ENCODE results near the gene IGSF8.
"Not testable (repeated sequence)": the region's sequence is repeated elsewhere in the genome, so short reads cannot be mapped to it uniquely, and the experiment has no call there.

IGSF8 gene

GRCh38 chr1:160066829-160067745, 31.3 kb downstream of the IGSF8 start:
- DNase-seq (ENCODE audit: low spot score), result no peak

GRCh38 chr1:160064746-160065145, 33.7 kb downstream of the IGSF8 start:
- no peak for DNase-seq (ENCODE audit: low spot score)

- DNase-seq (ENCODE audit: low spot score), result no peak
Measured at GRCh38 chr1:160064164-160064563, 34.3 kb downstream of the IGSF8 start.

GRCh38 chr1:160063176-160063575, 35.2 kb downstream of the IGSF8 start:
- DNase-seq (ENCODE audit: low spot score), result no peak

- DNase-seq (ENCODE audit: low spot score), result no peak
Measured at GRCh38 chr1:160062230-160062532, 36.2 kb downstream of the IGSF8 start.

- DNase-seq (ENCODE audit: low spot score), result peak; percentile 28
Measured at GRCh38 chr1:160061369-160062229, 36.8 kb downstream of the IGSF8 start.

- DNase-seq (ENCODE audit: low spot score), result no peak
Measured at GRCh38 chr1:160058087-160058486, 40.3 kb downstream of the IGSF8 start.

- DNase-seq (ENCODE audit: low spot score), result peak; percentile 32
Measured at GRCh38 chr1:160056648-160057169, 41.7 kb downstream of the IGSF8 start.

- DNase-seq (ENCODE audit: low spot score), result peak; percentile 67
Measured at GRCh38 chr1:160053548-160054365, 44.7 kb downstream of the IGSF8 start.

GRCh38 chr1:160052936-160053335, 45.5 kb downstream of the IGSF8 start:
- no peak for DNase-seq (ENCODE audit: low spot score)

- no peak for DNase-seq (ENCODE audit: low spot score)
Measured at GRCh38 chr1:160050619-160051018, 47.8 kb downstream of the IGSF8 start.

- DNase-seq (ENCODE audit: low spot score), result not testable (repeated sequence)
Measured at GRCh38 chr1:160050182-160050581, 48.2 kb downstream of the IGSF8 start.

GRCh38 chr1:160049101-160049500, 49.3 kb downstream of the IGSF8 start:
- no peak for DNase-seq (ENCODE audit: low spot score)

- DNase-seq (ENCODE audit: low spot score), result no peak
Measured at GRCh38 chr1:160048335-160048734, 50.1 kb downstream of the IGSF8 start.

- no peak for DNase-seq (ENCODE audit: low spot score)
Measured at GRCh38 chr1:160047111-160047991, 51.1 kb downstream of the IGSF8 start.

GRCh38 chr1:160046494-160047110, 51.8 kb downstream of the IGSF8 start:
- peak; percentile 71 for DNase-seq (ENCODE audit: low spot score)

- no peak for DNase-seq (ENCODE audit: low spot score)
Measured at GRCh38 chr1:160045653-160046052, 52.8 kb downstream of the IGSF8 start.

- DNase-seq (ENCODE audit: low spot score), result no peak
Measured at GRCh38 chr1:160043543-160043942, 54.9 kb downstream of the IGSF8 start.

Data from SW480 (cell line).